GM23338 (cell line): Measurements from ENCODE around the gene PTGS1. TPM values are rescaled to one million over a fixed set of nuclear protein-coding genes. Genes with fewer than 3 reads are reported as not detected.

Experiments
- ATAC-seq: fragments of 200-7000 bp; cut with Tn5 transposase; 3 replicates; pipeline ENCODE4 v1.9.1; 2020
- DNase-seq: peaks from one replicate; pipeline ENCODE4 v3.0.0-alpha.2; 2015; ENCODE audit warnings: low spot score
- H2AFZ ChIP-seq: fragments of 200-600 bp; sonication (generic); 2 replicates; pipeline ENCODE4 v1.8.0; 2016; ENCODE audit warnings: antibody characterized with exemption, mild to moderate bottlenecking, moderate library complexity
- H3F3A ChIP-seq: fragments of 200-600 bp; sonication (generic); replicated peaks from 2 replicates; pipeline ENCODE4 v1.8.0; 2017; ENCODE audit warnings: antibody characterized with exemption, mixed run types, low read depth
- H3K27ac ChIP-seq: fragments of 200-600 bp; sonication (generic); 2 replicates; pipeline ENCODE4 v1.6.1; 2016; ENCODE audit warnings: low read depth
- H3K27me3 ChIP-seq: fragments of 200-600 bp; sonication (generic); 2 replicates; pipeline ENCODE4 v1.8.0; 2016; ENCODE audit warnings: mild to moderate bottlenecking, mixed run types, moderate library complexity; ENCODE audit not compliant: insufficient read depth
- H3K36me3 ChIP-seq: fragments of 200-600 bp; sonication (generic); 2 replicates; pipeline ENCODE4 v1.8.0; 2016; ENCODE audit warnings: mild to moderate bottlenecking; ENCODE audit not compliant: insufficient read depth
- H3K4me1 ChIP-seq: fragments of 200-600 bp; sonication (generic); 2 replicates; pipeline ENCODE4 v1.8.0; 2016; ENCODE audit warnings: mild to moderate bottlenecking, moderate library complexity; ENCODE audit not compliant: insufficient read depth
- H3K4me2 ChIP-seq: fragments of 200-600 bp; sonication (generic); 2 replicates; pipeline ENCODE4 v1.7.1; 2017; ENCODE audit warnings: mixed run types
- H3K4me3 ChIP-seq: fragments of 200-600 bp; sonication (generic); 2 replicates; pipeline ENCODE4 v1.6.1; 2016; ENCODE audit warnings: mixed run types
- H3K79me2 ChIP-seq: fragments of 200-600 bp; sonication (generic); replicated peaks from 2 replicates; pipeline ENCODE4 v1.8.0; 2017; ENCODE audit warnings: mild to moderate bottlenecking; ENCODE audit not compliant: insufficient read depth
- H3K9me2 ChIP-seq: fragments of 200-600 bp; sonication (generic); 2 replicates; pipeline ENCODE4 v1.8.0; 2017; ENCODE audit not compliant: insufficient read depth
- H4K20me1 ChIP-seq: fragments of 200-600 bp; sonication (generic); replicated peaks from 2 replicates; pipeline ENCODE4 v1.8.0; 2017; ENCODE audit warnings: mild to moderate bottlenecking; ENCODE audit not compliant: insufficient read depth
- H3K27ac Mint-ChIP-seq: 2 replicates; pipeline ENCODE4 v1.8.0; 2020; ENCODE audit warnings: inconsistent platforms, mild to moderate bottlenecking, moderate library complexity, mixed read lengths
- H3K27me3 Mint-ChIP-seq: 3 replicates; pipeline ENCODE4 v1.8.0; 2022; ENCODE audit warnings: low read depth, mild to moderate bottlenecking, moderate library complexity, mixed read lengths, inconsistent platforms; ENCODE audit not compliant: insufficient read depth, poor library complexity
- H3K36me3 Mint-ChIP-seq: 3 replicates; pipeline ENCODE4 v1.8.0; 2021; ENCODE audit warnings: low read depth, mild to moderate bottlenecking, inconsistent platforms, moderate library complexity, mixed read lengths
- H3K4me1 Mint-ChIP-seq: 3 replicates; pipeline ENCODE4 v1.8.0; 2020; ENCODE audit warnings: mild to moderate bottlenecking, inconsistent platforms, mixed read lengths
- H3K4me3 Mint-ChIP-seq: 3 replicates; pipeline ENCODE4 v1.8.0; 2021; ENCODE audit warnings: moderate library complexity, mild to moderate bottlenecking, inconsistent platforms, mixed read lengths
- H3K9me3 Mint-ChIP-seq: 3 replicates; pipeline ENCODE4 v1.8.0; 2020; ENCODE audit warnings: moderate library complexity, mild to moderate bottlenecking, inconsistent platforms, mixed read lengths
- CREB1 ChIP-seq: fragments of 250-450 bp; sonication (Bioruptor Pico); IDR thresholded peaks from 2 replicates; pipeline ENCODE4 v1.5.0; 2020; ENCODE audit warnings: low read depth, mild to moderate bottlenecking, moderate library complexity
- EZH2 ChIP-seq: fragments of 200-600 bp; sonication (generic); IDR thresholded peaks from one replicate; pipeline ENCODE4 v1.8.0; 2017; ENCODE audit warnings: antibody characterized with exemption, mild to moderate bottlenecking, low read depth; ENCODE audit not compliant: unreplicated experiment
- EZH2phosphoT487 ChIP-seq: fragments of 200-600 bp; sonication (generic); IDR thresholded peaks from one replicate; pipeline ENCODE4 v1.8.1; 2018; ENCODE audit warnings: antibody characterized with exemption; ENCODE audit not compliant: unreplicated experiment
- JUNB ChIP-seq: IDR thresholded peaks from one replicate; pipeline ENCODE4 v1.6.1; 2016; ENCODE audit warnings: antibody characterized with exemption; ENCODE audit not compliant: unreplicated experiment
- NANOG ChIP-seq: IDR thresholded peaks from 2 replicates; pipeline ENCODE4 v1.6.1; 2016; ENCODE audit warnings: antibody characterized with exemption, borderline replicate concordance
- POLR2AphosphoS5 ChIP-seq: IDR thresholded peaks from 2 replicates; pipeline ENCODE4 v1.6.1; 2016; ENCODE audit warnings: antibody characterized with exemption, low read depth
- REST ChIP-seq: IDR thresholded peaks from one replicate; pipeline ENCODE4 v1.6.1; 2018; ENCODE audit warnings: antibody characterized with exemption; ENCODE audit not compliant: unreplicated experiment
- STAT1 ChIP-seq: IDR thresholded peaks from one replicate; pipeline ENCODE4 v1.6.1; 2016; ENCODE audit warnings: antibody characterized with exemption; ENCODE audit not compliant: unreplicated experiment
- ZNF462 ChIP-seq: fragments of 250-450 bp; sonication (Bioruptor Pico); IDR thresholded peaks from 2 replicates; pipeline ENCODE4 v1.5.0; 2020; ENCODE audit warnings: mild to moderate bottlenecking, moderate library complexity
- polyA plus RNA-seq: library from polyadenylated mRNA; unstranded; fragments of >200 nt; fragmentation: Nextera tagmentation; extraction: Ambion mirVana; gene quantifications from 2 replicates; pipeline ENCODE4 v1.2.1, GENCODE V29; 2016
- total RNA-seq: library from RNA; depleted of rRNA; stranded (reverse); fragments of >200 nt; shearing (Covaris generic); gene quantifications from 2 replicates; pipeline ENCODE4 v1.2.3, GENCODE V29; 2014

The PTGS1 gene
- total and polyA plus RNA-seq, 2 experiments from 2014 or later, result 0.48 to 1.3 TPM

GRCh38 chr9:122371846-122372245, 1.0 kb downstream of the PTGS1 start:
- Histone ChIP-seq H2AFZ (0 out of 2 replicates have a peak overlapping the region, but pooled peaks have one; percentile 97), H3K36me3 (no peaks in the 10 kb centered on the region), H3K27me3 (peaks cover 64% of the 10 kb centered on the region), H3F3A (no peaks in the 10 kb centered on the region), H3K4me1 (peaks cover 37% of the 10 kb centered on the region), H3K79me2 (no peaks in the 10 kb centered on the region), H3K9me2 (no peaks in the 10 kb centered on the region), H3K4me2 (peak overlapping the region; percentile 94), H3K27ac (no peak overlapping the region), H3K4me3 (peak overlapping the region; percentile 75; the same call in 1 of the 2 replicates), H4K20me1 (0 out of 2 replicates have a peak, but pooled peaks cover 4% of the 10 kb centered on the region)
- Mint-ChIP-seq H3K4me3 (peak overlapping the region; percentile 70), H3K27me3 (peaks cover 49% of the 10 kb centered on the region), H3K4me1 (peaks cover 39% of the 10 kb centered on the region), H3K9me3 (peaks cover 2% of the 10 kb centered on the region; the same call in 1 of the 3 replicates), H3K36me3 (no peaks in the 10 kb centered on the region; the same call in 2 of the 3 replicates), H3K27ac (no peak overlapping the region)
- DNase-seq (no peak), ATAC-seq (no peak)
- TF ChIP-seq NANOG (no peak), ZNF462 (CRISPR knock-in tag) (no peak), CREB1 (CRISPR knock-in tag) (no peak), STAT1 (no peak), EZH2 (no peak), JUNB (no peak), EZH2phosphoT487 (no peak), REST (no peak), POLR2AphosphoS5 (no peak)
